Cortex of kidney (tissue), 1 donor: ENCODE measurements around the gene DICER1.

Source experiments
- DNase-seq: peaks from one replicate; lab custom pipeline; 2025; lab: John Stamatoyannopoulos, UW

DICER1 gene

GRCh38 chr14:95125221-95125620, 32.1 kb downstream of the DICER1 start:
- no peak for DNase-seq

GRCh38 chr14:95123891-95124579, 33.3 kb downstream of the DICER1 start:
- DNase-seq, result no peak

DNA sequence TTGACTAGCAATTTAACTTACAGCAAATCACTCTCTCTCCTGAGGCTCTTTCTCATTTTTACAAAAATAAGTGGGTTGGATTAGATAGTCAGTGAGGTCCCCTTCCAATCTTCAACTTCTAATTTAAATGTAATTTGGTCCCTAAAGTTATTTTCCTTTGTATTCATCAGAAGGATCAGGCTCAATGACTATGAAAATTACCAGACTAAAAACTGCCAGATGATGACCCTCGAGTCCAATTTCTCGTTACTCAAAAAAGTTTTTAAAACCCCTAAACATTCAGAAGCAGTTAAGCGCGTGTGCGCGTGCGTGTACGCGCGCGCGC, 34.7 kb downstream of the DICER1 start:
- no peak for DNase-seq

DNA sequence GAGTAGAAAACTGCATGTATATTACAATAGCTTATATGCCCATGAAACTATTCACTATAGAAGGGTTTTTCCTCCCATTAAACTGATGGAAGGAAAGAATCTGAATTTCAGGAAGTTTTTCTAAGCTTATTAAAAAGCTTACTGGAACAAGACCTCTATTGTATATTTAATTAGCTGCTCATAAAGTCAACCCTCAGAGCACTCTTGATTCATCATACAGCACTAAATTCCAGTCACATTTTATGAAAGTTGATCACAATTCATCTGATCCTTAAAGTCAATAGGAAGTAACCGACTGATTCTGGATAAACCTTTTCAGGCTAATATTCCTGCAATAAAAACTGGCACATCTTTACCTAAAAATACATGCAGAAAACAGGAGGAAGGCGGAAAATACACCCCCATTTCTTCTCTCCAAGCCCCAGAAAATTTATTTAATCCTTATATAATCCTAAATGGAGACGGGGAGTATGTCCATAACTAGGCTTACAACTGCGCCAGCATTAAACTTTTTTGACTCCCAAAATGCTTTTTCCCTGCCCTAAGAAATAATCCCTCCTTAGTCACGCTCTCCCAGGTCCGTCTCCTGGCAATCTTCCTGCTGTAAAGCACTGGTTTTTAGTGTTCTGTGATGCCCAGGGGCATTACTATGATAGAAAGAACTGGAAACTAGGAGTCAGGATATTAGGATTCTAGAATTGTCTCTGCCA, 35.3 kb downstream of the DICER1 start:
- no peak for DNase-seq

- DNase-seq, result no peak
Observed at GRCh38 chr14:95119336-95119735, 38.0 kb downstream of the DICER1 start.

DNA sequence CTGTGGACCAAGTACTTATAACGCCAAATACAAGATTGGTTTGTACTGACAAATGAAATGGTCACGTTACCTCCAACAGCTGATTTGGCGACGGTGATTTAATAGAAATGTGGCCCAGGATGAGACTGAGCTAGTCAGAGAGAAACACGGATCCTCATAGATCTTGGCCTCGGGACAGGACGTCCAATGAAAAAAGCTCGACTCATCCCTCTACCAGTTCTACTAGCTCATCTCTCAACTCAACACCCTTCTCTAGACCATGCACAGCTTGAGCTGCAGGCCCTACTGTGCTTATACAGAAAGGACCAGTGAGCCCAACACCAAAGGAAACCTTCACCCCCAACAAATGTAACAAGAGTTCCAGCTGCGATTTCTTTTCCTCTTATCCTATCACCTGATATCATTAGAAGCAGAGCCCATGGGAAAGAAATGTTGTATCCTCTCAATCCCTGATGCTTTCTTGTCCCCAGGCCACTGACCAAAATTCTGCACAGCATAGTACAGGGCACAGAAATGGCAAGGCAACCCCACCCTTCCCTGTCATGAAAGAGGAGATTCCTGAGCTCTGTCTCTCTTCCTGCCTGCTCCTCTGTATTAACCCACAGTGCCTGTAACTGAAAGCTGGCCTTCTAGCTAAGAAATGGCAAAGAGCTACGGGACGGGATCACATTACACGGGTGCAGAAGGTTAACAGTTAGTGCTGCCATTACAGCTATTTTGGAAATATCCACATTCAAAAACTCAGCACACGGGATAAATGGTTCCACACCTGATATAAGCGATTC, 39.2 kb downstream of the DICER1 start:
- DNase-seq, result no peak

DNA sequence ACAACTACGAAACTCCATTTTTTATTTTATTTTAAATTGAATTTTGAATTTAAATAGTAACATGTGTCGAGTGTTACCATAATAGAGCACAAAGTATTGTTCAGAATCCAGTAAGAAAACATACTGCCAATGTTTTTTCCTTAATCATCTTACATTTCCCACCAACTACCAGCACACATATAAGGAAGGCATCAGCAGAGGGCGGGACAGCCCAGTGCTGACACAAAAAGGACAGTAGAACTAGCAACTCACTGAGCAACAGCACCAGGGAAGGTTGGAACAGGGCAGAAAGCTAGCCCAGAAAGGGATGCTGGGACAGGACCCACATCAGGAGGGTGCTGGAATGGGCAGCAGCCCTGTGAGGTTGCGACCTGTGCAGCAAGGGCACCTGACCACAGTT, 43.9 kb downstream of the DICER1 start:
- DNase-seq, result no peak

DNA sequence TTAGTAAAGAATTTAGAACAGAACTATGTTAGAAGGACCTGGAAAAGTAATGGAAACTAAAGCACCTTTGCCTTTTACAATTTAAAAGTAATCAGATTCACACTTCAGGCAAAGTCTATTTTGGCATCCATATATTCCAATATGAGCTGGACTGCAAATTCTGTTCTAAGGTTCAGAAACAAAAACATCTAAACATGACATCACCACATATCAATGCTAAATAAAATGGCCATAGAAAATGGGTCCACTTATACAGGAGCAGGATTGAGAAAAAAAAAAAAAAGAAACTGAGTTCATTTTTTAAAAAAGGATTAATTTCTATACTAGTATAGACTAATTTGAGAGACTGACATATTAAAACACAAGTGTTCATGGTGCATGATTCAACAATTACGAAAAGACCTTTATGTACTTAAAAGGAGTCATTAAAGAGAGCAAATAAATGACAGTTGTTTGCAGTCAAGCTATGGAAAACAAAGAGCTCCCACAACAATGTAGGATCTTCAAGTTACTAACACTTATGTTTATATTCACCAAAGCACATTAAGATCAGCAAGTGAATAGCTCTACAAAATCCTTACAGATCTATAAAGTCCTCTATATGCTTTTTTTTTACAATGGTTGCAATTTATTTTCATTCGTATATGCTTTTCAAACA, 45.7 kb downstream of the DICER1 start:
- no peak for DNase-seq

DNA sequence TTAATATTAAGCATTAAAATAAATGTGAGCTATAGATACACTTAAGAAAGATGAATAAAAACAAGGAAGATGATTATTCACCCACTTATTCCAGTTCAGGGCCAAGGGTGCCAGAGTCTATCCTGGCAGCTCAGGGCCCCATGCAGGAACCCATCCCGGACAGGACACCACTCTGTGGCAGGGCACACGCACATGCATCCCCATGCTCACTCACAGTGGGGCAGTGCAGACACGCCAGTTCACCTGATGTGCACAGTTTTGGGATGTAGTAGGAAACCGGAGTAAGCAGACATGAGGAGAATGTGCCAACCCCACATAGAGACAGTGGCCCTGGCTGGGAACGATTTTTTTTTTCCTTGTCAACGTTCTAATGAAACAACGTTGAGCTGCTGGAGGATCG, 47.2 kb downstream of the DICER1 start:
- DNase-seq, result no peak

DNA sequence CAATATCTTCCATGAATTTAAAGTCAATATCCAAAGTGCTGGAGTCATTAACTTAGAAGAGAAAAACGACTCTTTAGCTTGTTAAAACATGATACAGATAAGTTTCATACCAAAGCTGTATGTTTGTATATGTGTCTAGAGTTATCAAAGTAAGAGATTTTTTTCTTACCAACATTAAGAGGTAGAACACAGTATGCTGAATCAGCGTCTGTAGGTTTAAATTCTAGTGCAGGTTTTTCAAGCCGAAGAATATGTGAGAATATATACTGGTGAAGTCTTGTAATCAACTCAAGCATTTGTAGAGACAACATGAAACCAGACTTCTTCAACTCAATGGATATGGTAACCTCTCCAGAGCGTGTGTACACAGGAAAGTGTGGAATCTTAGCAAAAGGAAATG, 49.6 kb downstream of the DICER1 start:
- no peak for DNase-seq

GRCh38 chr14:95106971-95107370, 50.4 kb downstream of the DICER1 start:
- no peak for DNase-seq

DNA sequence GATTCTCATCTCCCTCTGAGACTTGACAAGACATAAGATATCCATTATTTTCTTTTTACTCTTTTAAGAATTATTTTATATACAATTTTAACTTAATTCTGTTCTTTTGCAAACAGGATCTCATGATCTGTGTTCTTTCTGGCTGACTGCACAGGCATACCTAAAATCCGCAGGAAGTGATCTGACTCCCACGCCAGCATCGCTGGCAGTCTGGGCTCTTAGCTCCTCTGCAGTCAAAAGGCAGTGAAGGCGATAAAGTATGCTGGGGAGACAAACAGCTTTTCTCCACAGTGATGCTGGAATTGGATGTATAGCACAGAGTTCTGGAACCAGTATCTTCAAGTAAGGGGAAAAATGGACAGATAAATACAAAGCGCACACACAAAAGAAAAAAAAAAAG, 52.4 kb downstream of the DICER1 start:
- no peak for DNase-seq

DNA sequence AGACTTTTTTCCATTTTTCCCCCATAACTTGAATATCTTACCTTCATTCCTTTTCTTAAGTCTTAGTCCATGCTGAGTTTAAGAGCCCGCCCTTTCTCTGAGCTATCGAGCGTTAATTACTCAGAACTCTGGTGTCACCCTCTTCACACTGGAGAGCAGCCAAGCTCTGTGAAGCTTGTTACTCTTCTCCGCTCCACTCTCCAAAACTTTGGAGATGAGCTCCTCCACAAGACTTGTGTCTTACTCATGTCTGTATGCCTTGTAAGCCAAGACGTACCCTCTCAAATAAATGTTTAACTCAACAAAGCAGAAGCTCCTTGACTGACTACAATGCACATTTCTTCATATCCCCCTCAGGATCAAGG, 54.7 kb downstream of the DICER1 start:
- DNase-seq, result no peak

- no peak for DNase-seq
Observed at GRCh38 chr14:95101736-95102679, 55.3 kb downstream of the DICER1 start.

GRCh38 chr14:95098984-95099599, 58.2 kb downstream of the DICER1 start:
- DNase-seq, result no peak

- DNase-seq, result no peak
Observed at GRCh38 chr14:95097385-95097784, 59.9 kb downstream of the DICER1 start.

DNA sequence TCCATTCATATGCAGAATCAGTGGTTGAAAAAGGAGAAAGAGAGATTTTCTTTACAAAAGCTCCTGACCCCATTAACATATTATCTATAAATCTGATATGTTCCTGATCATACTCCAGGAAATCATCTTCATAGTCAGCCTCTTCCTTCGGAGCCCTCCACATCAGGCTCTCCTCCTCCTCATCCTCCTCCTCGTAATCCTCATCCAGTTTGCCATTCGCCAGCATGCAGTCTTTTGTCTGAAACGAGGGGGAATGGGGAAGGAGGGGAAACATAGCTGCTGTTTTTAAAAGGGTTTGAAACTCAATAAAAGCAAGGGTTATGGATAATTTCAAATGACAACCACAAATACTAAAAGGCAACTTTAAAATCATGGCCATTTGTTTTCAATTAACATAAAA, 60.9 kb downstream of the DICER1 start:
- DNase-seq, result no peak

- no peak for DNase-seq
Observed at GRCh38 chr14:95095996-95096395, 61.3 kb downstream of the DICER1 start.

- no peak for DNase-seq
Observed at GRCh38 chr14:95092723-95093122, 64.6 kb downstream of the DICER1 start.

GRCh38 chr14:95091581-95091980, 65.7 kb downstream of the DICER1 start:
- no peak for DNase-seq

GRCh38 chr14:95088665-95089064, 68.7 kb downstream of the DICER1 start:
- no peak for DNase-seq
